HG03135 (cell line): ENCODE results near the gene SLC46A3.
"Not testable (repeated sequence)": the region's sequence is repeated elsewhere in the genome, so short reads cannot be mapped to it uniquely, and the experiment has no call there.

Experiments used
- ATAC-seq: cut with Tn5 transposase; IDR thresholded peaks from one replicate; pipeline ENCODE4 v1.9.1; 2021; ENCODE audit warnings: mild to moderate bottlenecking, moderate library complexity; ENCODE audit not compliant: unreplicated experiment

The SLC46A3 gene

GRCh38 chr13:28685114-28685513 is 33.7 kb downstream of the SLC46A3 start:
- no peak for ATAC-seq

- no peak for ATAC-seq
These were observed 34.5 kb downstream of the SLC46A3 start for GRCh38 chr13:28684257-28684656.

GRCh38 chr13:28683169-28683568 is 35.6 kb downstream of the SLC46A3 start:
- not testable (repeated sequence) for ATAC-seq

- ATAC-seq = no peak
These were observed 38.2 kb downstream of the SLC46A3 start for GRCh38 chr13:28680541-28680940.

GRCh38 chr13:28679628-28680027 is 39.1 kb downstream of the SLC46A3 start:
- no peak for ATAC-seq

GRCh38 chr13:28678809-28679208 is 40.0 kb downstream of the SLC46A3 start:
- no peak for ATAC-seq

- no peak for ATAC-seq
These were observed 47.5 kb downstream of the SLC46A3 start for GRCh38 chr13:28671126-28671792.

GRCh38 chr13:28666897-28667488 is 51.8 kb downstream of the SLC46A3 start:
- no peak for ATAC-seq

GRCh38 chr13:28659621-28659970 is 59.2 kb downstream of the SLC46A3 start:
- peak; percentile 27 for ATAC-seq

GRCh38 chr13:28658796-28659620 is 59.8 kb downstream of the SLC46A3 start, which contains the start of gene POMP:
TSS of gene POMP (plus strand) at chr13:28659130. CDS start at chr13:28659185, 55 bp downstream.
- peak; percentile 89 for ATAC-seq

- ATAC-seq = peak; percentile 27
These were observed 60.3 kb downstream of the SLC46A3 start for GRCh38 chr13:28658539-28658795.

- ATAC-seq = no peak
These were observed 60.8 kb downstream of the SLC46A3 start for GRCh38 chr13:28657784-28658538.

GRCh38 chr13:28655561-28655960 is 63.2 kb downstream of the SLC46A3 start:
- no peak for ATAC-seq

- ATAC-seq = no peak
These were observed 64.5 kb downstream of the SLC46A3 start for GRCh38 chr13:28654276-28654675.

- ATAC-seq = no peak
These were observed 65.7 kb downstream of the SLC46A3 start for GRCh38 chr13:28653111-28653510.

- no peak for ATAC-seq
These were observed 66.9 kb downstream of the SLC46A3 start for GRCh38 chr13:28651810-28652401.

- no peak for ATAC-seq
These were observed 68.5 kb downstream of the SLC46A3 start for GRCh38 chr13:28650284-28650683.
